K562 (cell line): ENCODE data around the gene NYAP2. TPM values are rescaled to one million over a fixed set of nuclear protein-coding genes. Genes with fewer than 3 reads are reported as not detected.
A peak's percentile ranks its signal among the peaks of the same experiment; 100 is the strongest.

ENCODE experiments used
- REST ChIP-seq, 2 experiments: fragments of 450-650 bp; formaldehyde crosslinking in 1 of 2; IDR thresholded peaks; 2 replicates each; pipeline versions ENCODE4 v1.4.0 to v1.6.1; 2014 to 2020; ENCODE audit warnings: mild to moderate bottlenecking in 2 of 2, borderline replicate concordance in 1 of 2, low read depth in 1 of 2
- RNF219 ChIP-seq: fragments of 250-450 bp; sonication (Bioruptor Pico); IDR thresholded peaks from 2 replicates; pipeline ENCODE4 v1.5.0; 2022; ENCODE audit warnings: mild to moderate bottlenecking
- polyA plus RNA-seq, 8 experiments: library from polyadenylated mRNA; depleted of rRNA in 4 of 8; stranded (reverse) in 5 of 8; unstranded in 3 of 8; fragments of >200 nt; fragmentation: Nextera tagmentation in 2 of 8; fragmentation: Illumina TruSeq in 1 of 8; extraction: Ambion mirVana in 2 of 8; extraction: Trizol in 1 of 8; gene quantifications; 2 replicates each; pipeline versions ENCODE4 v1.2.1 to v1.2.3, GENCODE V29; 2011 to 2014; ENCODE audit warnings: inconsistent platforms in 1 of 8, missing spikeins in 1 of 8
- total RNA-seq, 7 experiments: library from RNA; depleted of rRNA in 6 of 7; stranded (reverse); fragments of >200 nt in 6 of 7; fragmentation: Illumina TruSeq in 2 of 7; extraction: Trizol in 2 of 7; gene quantifications; 2 replicates each; pipeline versions ENCODE4 v1.2.1 to v1.2.3, GENCODE V29; 2011 to 2021; ENCODE audit warnings: low replicate concordance in 1 of 7

NYAP2 gene
- total and polyA plus RNA-seq, 9 of the 15 experiments (the other 6 are each of a cell fraction or from before 2014, with no cell fraction given): 0.03 to 0.04 (median 0.04) TPM; not detected in 3

DNA sequence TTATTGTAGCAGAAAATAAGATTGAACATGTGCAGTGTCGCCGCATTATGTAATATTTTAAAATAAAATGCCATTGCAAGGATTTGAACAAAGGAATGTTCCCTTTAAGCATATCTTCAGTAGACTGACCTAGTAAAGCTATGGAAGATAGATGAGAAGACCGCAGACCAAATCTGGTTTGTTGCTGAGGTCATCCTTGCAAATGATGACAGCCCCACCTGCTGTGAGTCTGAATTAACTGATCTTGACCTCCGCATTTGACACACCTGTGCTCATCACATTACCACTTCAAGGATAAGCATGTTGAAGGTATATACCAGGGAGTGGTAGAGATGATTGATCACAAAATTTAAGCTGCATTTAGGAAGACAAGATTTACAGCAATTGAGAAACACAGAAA, 96.2 kb downstream of the NYAP2 start (continued):
- TF ChIP-seq REST (IDR thresholded peaks at IDR 0.05; ENCODE audit: borderline replicate concordance) (peak; percentile 8; the same call in 1 of the 2 replicates), REST (CRISPR knock-in tag; IDR thresholded peaks at IDR 0.05; ENCODE audit: low read depth) (no peak), RNF219 (CRISPR knock-in tag) (no peak)
